ENCODE results near the gene KRT71. TPM values are rescaled to one million over a fixed set of nuclear protein-coding genes. Genes with fewer than 3 reads are reported as not detected.

KRT71 gene
- total RNA-seq, 1 donor from 2014 or later = not detected

- no peak overlapping the region for H3K27ac Mint-ChIP-seq
- H3K9me3 Mint-ChIP-seq = no peaks in the 10 kb centered on the region
- no peak overlapping the region for H3K4me3 Mint-ChIP-seq
- peaks cover 3% of the 10 kb centered on the region for H3K27me3 Mint-ChIP-seq (ENCODE audit: low read depth)
- TF ChIP-seq CTCF (IDR thresholded peaks at IDR 0.05; ENCODE audit: unreplicated experiment) = no peak
- no peak for DNase-seq (ENCODE audit: low spot score in 2 of 2, unreplicated experiment in 2 of 2)
- peaks cover 15% of the 10 kb centered on the region for H3K4me1 Mint-ChIP-seq
- H3K36me3 Mint-ChIP-seq = no peaks in the 10 kb centered on the region
Measured at GRCh38 chr12:52534482-52534881, 18.5 kb downstream of the KRT71 start.

GRCh38 chr12:52533686-52534470 is 19.1 kb downstream of the KRT71 start:
- TF ChIP-seq CTCF (IDR thresholded peaks at IDR 0.05; ENCODE audit: unreplicated experiment) = no peak
- Mint-ChIP-seq H3K27me3 (ENCODE audit: low read depth) (peaks cover 3% of the 10 kb centered on the region), H3K27ac (no peak overlapping the region), H3K4me3 (no peak overlapping the region), H3K9me3 (no peaks in the 10 kb centered on the region), H3K4me1 (peaks cover 9% of the 10 kb centered on the region), H3K36me3 (no peaks in the 10 kb centered on the region)
- no peak for DNase-seq (ENCODE audit: low spot score in 2 of 2, unreplicated experiment in 2 of 2)

- no peaks in the 10 kb centered on the region for H3K36me3 Mint-ChIP-seq
- no peak for TF ChIP-seq CTCF (IDR thresholded peaks at IDR 0.05; ENCODE audit: unreplicated experiment)
- H3K4me3 Mint-ChIP-seq = no peak overlapping the region
- no peaks in the 10 kb centered on the region for H3K4me1 Mint-ChIP-seq
- no peaks in the 10 kb centered on the region for H3K9me3 Mint-ChIP-seq
- peaks cover 3% of the 10 kb centered on the region for H3K27me3 Mint-ChIP-seq (ENCODE audit: low read depth)
- no peak overlapping the region for H3K27ac Mint-ChIP-seq
- no peak for DNase-seq (ENCODE audit: low spot score in 2 of 2, unreplicated experiment in 2 of 2)
Measured at GRCh38 chr12:52532636-52533035, 20.3 kb downstream of the KRT71 start.

GRCh38 chr12:52531566-52532300 is 21.2 kb downstream of the KRT71 start:
- TF ChIP-seq CTCF (IDR thresholded peaks at IDR 0.05; ENCODE audit: unreplicated experiment) = no peak
- H3K9me3 Mint-ChIP-seq = no peaks in the 10 kb centered on the region
- DNase-seq (ENCODE audit: low spot score in 2 of 2, unreplicated experiment in 2 of 2) = no peak
- no peaks in the 10 kb centered on the region for H3K4me1 Mint-ChIP-seq
- no peak overlapping the region for H3K4me3 Mint-ChIP-seq
- peaks cover 3% of the 10 kb centered on the region for H3K27me3 Mint-ChIP-seq (ENCODE audit: low read depth)
- no peaks in the 10 kb centered on the region for H3K36me3 Mint-ChIP-seq
- H3K27ac Mint-ChIP-seq = no peak overlapping the region

- Mint-ChIP-seq H3K9me3 (no peaks in the 10 kb centered on the region), H3K27ac (no peak overlapping the region), H3K27me3 (ENCODE audit: low read depth) (peaks cover 3% of the 10 kb centered on the region), H3K36me3 (no peaks in the 10 kb centered on the region), H3K4me1 (no peaks in the 10 kb centered on the region), H3K4me3 (no peak overlapping the region)
- TF ChIP-seq CTCF (IDR thresholded peaks at IDR 0.05; ENCODE audit: unreplicated experiment) = no peak
- no peak for DNase-seq (ENCODE audit: low spot score in 2 of 2, unreplicated experiment in 2 of 2)
Measured at GRCh38 chr12:52530905-52531304, 22.0 kb downstream of the KRT71 start.
